ENCODE results near the gene SRGAP3. TPM values are rescaled to one million over a fixed set of nuclear protein-coding genes. Genes with fewer than 3 reads are reported as not detected.

SRGAP3 gene
- total and polyA plus RNA-seq, 8 donors, result 0.31 to 31.7 (median 5.8) TPM

DNA sequence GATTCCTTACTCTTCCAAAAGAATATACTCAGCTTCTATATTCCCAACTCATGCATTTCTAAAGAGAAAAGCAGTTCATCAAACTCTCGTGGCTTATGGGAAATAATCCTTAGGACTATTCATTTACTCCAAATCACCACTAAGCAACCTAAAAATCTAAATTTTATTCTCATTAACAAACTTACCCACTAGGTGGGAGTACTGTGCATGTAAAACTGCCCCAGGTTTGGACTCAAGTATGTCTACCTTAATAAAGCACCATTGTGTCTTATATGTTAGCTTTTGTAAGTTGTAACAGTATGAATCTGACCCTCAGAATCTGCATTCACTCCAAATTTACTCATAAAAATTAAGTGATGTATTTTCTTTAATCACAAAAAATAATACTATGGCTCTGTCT, 311.4 kb downstream of the SRGAP3 start:
- Histone ChIP-seq H3K9me3 (peaks cover 0 to 5% (median 2%) of the 10 kb centered on the region in 4 donors), H3K4me1 (peaks cover 0 to 10% (median 2%) of the 10 kb centered on the region in 4 donors), H3K27ac (no peak overlapping the region), H3K27me3 (no peaks in the 10 kb centered on the region), H3K36me3 (peaks cover 10 to 59% (median 44%) of the 10 kb centered on the region in 4 donors), H3K4me3 (no peak overlapping the region)
- 67 to 79% (median 74%) methylated on average over 1 of the region's 1 CpG for WGBS, 5 donors
- intact Hi-C loops (cut with DNase I; ENCODE audit: low total_unique reads), result no loop called here
- DNase-seq, result peak in 1 of 2 donors; percentile 13
- TF ChIP-seq EP300 (IDR thresholded peaks at IDR 0.05) (no peak), POLR2AphosphoS5 (IDR thresholded peaks at IDR 0.05) (no peak), POLR2A (IDR thresholded peaks at IDR 0.05) (no peak), CTCF (IDR thresholded peaks at IDR 0.05) (no peak)

- Histone ChIP-seq H3K4me3 (no peak overlapping the region), H3K27me3 (no peaks in the 10 kb centered on the region), H3K4me1 (peaks cover 0 to 10% (median 2%) of the 10 kb centered on the region in 4 donors), H3K36me3 (peaks cover 10 to 57% (median 43%) of the 10 kb centered on the region in 4 donors), H3K9me3 (no peaks in the 10 kb centered on the region), H3K27ac (no peak overlapping the region)
- intact Hi-C loops (cut with DNase I; ENCODE audit: low total_unique reads), result no loop called here
- TF ChIP-seq EP300 (IDR thresholded peaks at IDR 0.05) (no peak), POLR2AphosphoS5 (IDR thresholded peaks at IDR 0.05) (no peak), POLR2A (IDR thresholded peaks at IDR 0.05) (no peak), CTCF (IDR thresholded peaks at IDR 0.05) (no peak)
- WGBS, 5 donors, result 57 to 63% (median 60%) methylated on average over 6 of the region's 6 CpGs
- no peak for DNase-seq
Observed at GRCh38 chr3:8937064-8938020, 312.1 kb downstream of the SRGAP3 start.

- no peak for DNase-seq
- no peak overlapping the region for H3K4me3 ChIP-seq
- peaks cover 0 to 14% (median 12%) of the 10 kb centered on the region in 4 donors for H3K36me3 ChIP-seq
- 92 to 97% (median 95%) methylated on average over 2 of the region's 2 CpGs for WGBS, 5 donors
- H3K9me3 ChIP-seq, result no peaks in the 10 kb centered on the region
- H3K27ac ChIP-seq, result no peak overlapping the region
- TF ChIP-seq POLR2AphosphoS5 (IDR thresholded peaks at IDR 0.05) (no peak), EP300 (IDR thresholded peaks at IDR 0.05) (no peak), CTCF (IDR thresholded peaks at IDR 0.05) (no peak), POLR2A (IDR thresholded peaks at IDR 0.05) (no peak)
- no peaks in the 10 kb centered on the region for H3K27me3 ChIP-seq
- H3K4me1 ChIP-seq, result peaks cover 0 to 10% (median 2%) of the 10 kb centered on the region in 4 donors
- intact Hi-C loops (cut with DNase I; ENCODE audit: low total_unique reads), result no loop called here
Observed at GRCh38 chr3:8932507-8932906, 316.9 kb downstream of the SRGAP3 start.

GRCh38 chr3:8931342-8931741, 318.1 kb downstream of the SRGAP3 start:
- Histone ChIP-seq H3K4me1 (no peaks in the 10 kb centered on the region), H3K9me3 (no peaks in the 10 kb centered on the region), H3K36me3 (peaks cover 0 to 13% (median 12%) of the 10 kb centered on the region in 4 donors), H3K27ac (no peak overlapping the region), H3K27me3 (no peaks in the 10 kb centered on the region), H3K4me3 (no peak overlapping the region)
- 87 to 94% (median 89%) methylated on average over 3 of the region's 3 CpGs for WGBS, 5 donors
- TF ChIP-seq EP300 (IDR thresholded peaks at IDR 0.05) (no peak), POLR2AphosphoS5 (IDR thresholded peaks at IDR 0.05) (no peak), CTCF (IDR thresholded peaks at IDR 0.05) (no peak), POLR2A (IDR thresholded peaks at IDR 0.05) (no peak)
- no peak for DNase-seq
- intact Hi-C loops (cut with DNase I; ENCODE audit: low total_unique reads), result no loop called here

Small RNA genes lying within 50 kb of the gene (small RNA-seq; reads per million reads assigned to genes)
- gene RF00416, result 0 reads per million in 4 donors

Other genes starting within 250 kb of the SRGAP3 start
- gene THUMPD3, start 113.4 kb upstream of the SRGAP3 start, total RNA-seq, result 100 to 1,000 TPM in 1 of 5 donors, 10 to 100 TPM in 3, 1 to 10 TPM in 1; 4.7 to 255 (median 40.3) TPM
- 10 to 100 TPM; 20.0 to 24.6 (median 23.5) TPM for gene THUMPD3, start 113.4 kb upstream of the SRGAP3 start, polyA plus RNA-seq
- gene SETD5, start 148.0 kb upstream of the SRGAP3 start, total RNA-seq, result 100 to 1,000 TPM in 4 of 5 donors, 10 to 100 TPM in 1; 79.4 to 431 (median 150) TPM
- 10 to 100 TPM; 11.2 to 16.3 (median 11.3) TPM for gene SETD5, start 148.0 kb upstream of the SRGAP3 start, polyA plus RNA-seq